Measurements from ENCODE around the gene CFAP74. TPM values are rescaled to one million over a fixed set of nuclear protein-coding genes. Genes with fewer than 3 reads are reported as not detected.
"Not testable (repeated sequence)": the region's sequence is repeated elsewhere in the genome, so short reads cannot be mapped to it uniquely, and the experiment has no call there.

The CFAP74 gene
- total RNA-seq, 1 donor from 2014 or later = not detected

DNA sequence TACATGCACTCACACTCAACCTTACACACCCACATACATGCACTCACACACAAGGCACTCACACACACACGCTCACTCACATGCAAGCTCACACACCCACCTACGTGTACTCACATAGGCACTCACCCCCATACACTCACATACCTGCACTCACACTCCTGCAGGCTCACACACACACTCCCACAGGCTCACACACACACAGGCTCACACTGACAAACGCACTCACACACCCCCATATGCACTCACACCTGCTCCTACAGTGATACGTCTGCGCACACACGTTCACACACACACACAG, 65.4 kb downstream of the CFAP74 start:
- peaks cover 21% of the 10 kb centered on the region for H3K27me3 ChIP-seq (ENCODE audit: control insufficient read depth, insufficient read depth, low read length)
- no peak overlapping the region for H3K4me3 ChIP-seq (ENCODE audit: low read depth, low read length)
- no peak for TF ChIP-seq CTCF (IDR thresholded peaks at IDR 0.05; ENCODE audit: insufficient read depth, low read length, poor library complexity, severe bottlenecking)
- H3K36me3 ChIP-seq (ENCODE audit: control insufficient read depth, insufficient read depth, low read length) = no peaks in the 10 kb centered on the region
- DNase-seq (ENCODE audit: low read depth) = no peak

DNA sequence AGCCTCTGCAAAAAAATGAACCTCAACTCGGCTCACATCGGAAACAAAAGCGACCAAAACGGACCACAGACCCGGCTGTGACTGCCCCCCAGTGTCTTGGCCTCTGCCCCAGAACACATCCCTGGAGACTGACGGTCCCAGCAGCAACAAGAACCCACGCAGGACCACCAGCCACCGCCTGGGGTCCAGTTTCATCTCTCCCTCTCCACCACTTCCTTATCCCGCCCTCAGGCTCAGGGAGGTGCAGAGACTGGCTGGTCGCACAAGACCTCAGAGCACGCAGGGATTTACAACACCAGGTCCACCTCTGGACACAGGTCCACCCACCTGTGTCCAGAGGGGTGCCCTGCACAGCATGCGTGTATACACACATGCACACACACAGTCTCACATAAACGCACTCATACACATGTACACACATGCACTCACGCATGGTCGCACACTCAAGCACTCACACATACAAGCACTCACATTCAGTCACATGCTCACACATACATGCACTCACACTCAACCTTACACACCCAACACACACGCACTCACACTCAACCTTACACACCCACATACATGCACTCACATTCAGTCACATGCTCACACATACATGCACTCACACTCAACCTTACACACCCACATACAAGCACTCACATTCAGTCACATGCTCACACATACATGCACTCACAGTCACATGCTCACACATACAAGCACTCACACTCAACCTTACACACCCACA, 65.9 kb downstream of the CFAP74 start:
- no peak for TF ChIP-seq CTCF (IDR thresholded peaks at IDR 0.05; ENCODE audit: insufficient read depth, low read length, poor library complexity, severe bottlenecking)
- H3K36me3 ChIP-seq (ENCODE audit: control insufficient read depth, insufficient read depth, low read length) = no peaks in the 10 kb centered on the region
- DNase-seq (ENCODE audit: low read depth) = no peak
- no peak overlapping the region for H3K4me3 ChIP-seq (ENCODE audit: low read depth, low read length)
- H3K27me3 ChIP-seq (ENCODE audit: control insufficient read depth, insufficient read depth, low read length) = peaks cover 21% of the 10 kb centered on the region

- Histone ChIP-seq H3K36me3 (ENCODE audit: control insufficient read depth, insufficient read depth, low read length) (no peaks in the 10 kb centered on the region), H3K4me3 (ENCODE audit: low read depth, low read length) (no peak overlapping the region), H3K27me3 (ENCODE audit: control insufficient read depth, insufficient read depth, low read length) (peaks cover 18% of the 10 kb centered on the region)
- DNase-seq (ENCODE audit: low read depth) = no peak
- TF ChIP-seq CTCF (IDR thresholded peaks at IDR 0.05; ENCODE audit: insufficient read depth, low read length, poor library complexity, severe bottlenecking) = no peak
Measured at GRCh38 chr1:1937061-1937460, 66.5 kb downstream of the CFAP74 start.

DNA sequence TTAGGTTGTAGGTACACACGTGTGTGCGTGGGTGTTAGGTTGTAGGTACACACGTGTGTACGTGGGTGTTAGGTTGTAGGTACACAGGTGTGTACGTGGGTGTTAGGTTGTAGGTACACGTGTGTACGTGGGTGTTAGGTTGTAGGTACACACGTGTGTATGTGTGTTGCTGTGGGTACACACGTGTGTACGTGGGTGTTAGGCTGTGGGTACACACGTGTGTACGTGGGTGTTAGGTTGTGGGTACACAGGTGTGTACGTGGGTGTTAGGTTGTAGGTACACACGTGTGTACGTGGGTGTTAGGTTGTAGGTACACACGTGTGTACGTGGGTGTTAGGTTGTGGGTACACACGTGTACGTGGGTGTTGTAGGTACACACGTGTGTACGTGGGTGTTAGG, 68.7 kb downstream of the CFAP74 start:
- H3K27me3 ChIP-seq (ENCODE audit: control insufficient read depth, insufficient read depth, low read length); DNase-seq (ENCODE audit: low read depth); H3K4me3 ChIP-seq (ENCODE audit: low read depth, low read length); H3K36me3 ChIP-seq (ENCODE audit: control insufficient read depth, insufficient read depth, low read length): not testable (repeated sequence)

- peaks cover 4% of the 10 kb centered on the region for H3K27me3 ChIP-seq (ENCODE audit: control insufficient read depth, insufficient read depth, low read length)
- no peaks in the 10 kb centered on the region for H3K36me3 ChIP-seq (ENCODE audit: control insufficient read depth, insufficient read depth, low read length)
- TF ChIP-seq CTCF (IDR thresholded peaks at IDR 0.05; ENCODE audit: insufficient read depth, low read length, poor library complexity, severe bottlenecking) = no peak
- no peak for DNase-seq (ENCODE audit: low read depth)
- H3K4me3 ChIP-seq (ENCODE audit: low read depth, low read length) = no peak overlapping the region
Measured at GRCh38 chr1:1929639-1930545, 73.7 kb downstream of the CFAP74 start.

- Histone ChIP-seq H3K27me3 (ENCODE audit: control insufficient read depth, insufficient read depth, low read length) (peaks cover 7% of the 10 kb centered on the region), H3K4me3 (ENCODE audit: low read depth, low read length) (no peak overlapping the region), H3K36me3 (ENCODE audit: control insufficient read depth, insufficient read depth, low read length) (no peaks in the 10 kb centered on the region)
- TF ChIP-seq CTCF (IDR thresholded peaks at IDR 0.05; ENCODE audit: insufficient read depth, low read length, poor library complexity, severe bottlenecking) = no peak
- no peak for DNase-seq (ENCODE audit: low read depth)
Measured at GRCh38 chr1:1929102-1929638, 74.4 kb downstream of the CFAP74 start.

Measured in kidney epithelial cell (primary cell).